ENCODE measurements around the gene LPCAT3.

- TF ChIP-seq POLR2AphosphoS5 (IDR thresholded peaks at IDR 0.05) = no peak
- TF ChIP-seq EP300 (IDR thresholded peaks at IDR 0.05) = no peak
Measured at GRCh38 chr12:6979021-6979420, 39.3 kb downstream of the LPCAT3 start.
